Adrenal gland (tissue), 12 donors: Measurements from ENCODE around the gene CRYM. TPM values are rescaled to one million over a fixed set of nuclear protein-coding genes. Genes with fewer than 3 reads are reported as not detected.
"Not testable (repeated sequence)": the region's sequence is repeated elsewhere in the genome, so short reads cannot be mapped to it uniquely, and the experiment has no call there.

Experiments
- DNase-seq, 7 donors: peaks; one replicate each; pipeline ENCODE4 v3.0.0-alpha.2; 2019 to 2020
- H3K27ac ChIP-seq, 5 donors: fragments of 200-600 bp; sonication (generic) in 4 of 5; 1 replicate in 3 of 5; 2 replicates in 2 of 5; pipeline versions ENCODE4 v1.5.1 to v1.8.0; 2016 to 2020; ENCODE audit warnings: mild to moderate bottlenecking in 1 of 5
- H3K27me3 ChIP-seq: fragments of 200-600 bp; 2 replicates; pipeline ENCODE4 v1.8.0; 2021
- H3K36me3 ChIP-seq, 2 donors: fragments of 200-600 bp; replicated peaks in 1 of 2; 1 replicate in 1 of 2; 2 replicates in 1 of 2; pipeline versions ENCODE4 v1.5.1 to v1.8.0; 2018 to 2022
- H3K4me1 ChIP-seq, 2 donors: fragments of 200-600 bp; replicated peaks in 1 of 2; 1 replicate in 1 of 2; 2 replicates in 1 of 2; pipeline versions ENCODE4 v1.5.1 to v1.8.0; 2018 to 2021
- H3K4me3 ChIP-seq, 4 donors: fragments of 200-600 bp; sonication (generic) in 3 of 4; one replicate each; pipeline ENCODE4 v1.5.1; 2016 to 2018
- H3K9me3 ChIP-seq, 3 donors: fragments of 200-600 bp; sonication (generic) in 1 of 3; replicated peaks in 1 of 3; 1 replicate in 2 of 3; 2 replicates in 1 of 3; pipeline versions ENCODE4 v1.5.1 to v1.8.0; 2016 to 2021
- POLR2A ChIP-seq, 2 donors: fragments of 450-650 bp; IDR thresholded peaks; one replicate each; pipeline ENCODE4 v1.6.1; 2017; ENCODE audit warnings: antibody characterized with exemption in 2 of 2, mild to moderate bottlenecking in 2 of 2, moderate library complexity in 1 of 2
- WGBS, 4 donors: extraction: QIAGEN DNeasy Blood & Tissue Kit in 2 of 4; methylation state at CpG; one replicate each; pipeline versions ENCODE4 v1.1.5 to v1.1.7; 2013 to 2017; 5-methylcytosine and 5-hydroxymethylcytosine counted together
- intact Hi-C, 2 donors: fragments of 100-400 bp; cut with DNase I; formaldehyde crosslinking; loops; one replicate each; pipeline versions ENCODE4 v1.14.1 to v1.15.0; 2022 to 2023
- polyA plus RNA-seq, 3 donors: library from polyadenylated mRNA; stranded (reverse); fragments of 200-250 nt in 2 of 3; fragments of 350-450 nt in 1 of 3; fragmentation: Illumina TruSeq in 1 of 3; extraction: RNeasy Lipid Tissue Mini Kit (QIAGEN cat#74804) in 1 of 3; gene quantifications; one replicate each; pipeline ENCODE4 v1.2.3, GENCODE V29; 2013 to 2014
- total RNA-seq, 9 donors: library from RNA; depleted of rRNA in 4 of 9; stranded (reverse); fragments of >200 nt in 4 of 9; fragments of 120-200 nt in 1 of 9; fragmentation: NEBNext Ultra II Directional in 1 of 9; extraction: Animal tissue kit (Norgen Biotek cat#: 25700) in 1 of 9; gene quantifications; one replicate each; pipeline versions ENCODE4 v1.1.0 to v1.2.4, GENCODE V29; 2013 to 2023
- TF ChIP-seq, protein P1 (sequence below), 6 experiments: fragments of 450-650 bp in 4 of 6; fragments of 200-600 bp in 2 of 6; sonication (generic) in 1 of 6; IDR thresholded peaks; 1 replicate in 5 of 6; 2 replicates in 1 of 6; pipeline versions ENCODE4 v1.5.1 to v1.8.0; 2016 to 2021; ENCODE audit warnings: antibody characterized with exemption in 6 of 6, mild to moderate bottlenecking in 2 of 6, moderate library complexity in 1 of 6
- donor health status: healthy with polysubstance abuse.
- donor health status: Bipolar disorder and iron deficiency.
- donor health status: DM: yes; HTN: yes; CAD: no.
- donor health status: DM: no; HTN: no; CAD: no.
- donor health status: DM: no; HTN: no; CAD: no.
- donor health status: DM: yes; HTN: yes; CAD: no.

CRYM gene
- total and polyA plus RNA-seq, 12 donors, result 0.22 to 0.84 (median 0.49) TPM; not detected in 8

DNA sequence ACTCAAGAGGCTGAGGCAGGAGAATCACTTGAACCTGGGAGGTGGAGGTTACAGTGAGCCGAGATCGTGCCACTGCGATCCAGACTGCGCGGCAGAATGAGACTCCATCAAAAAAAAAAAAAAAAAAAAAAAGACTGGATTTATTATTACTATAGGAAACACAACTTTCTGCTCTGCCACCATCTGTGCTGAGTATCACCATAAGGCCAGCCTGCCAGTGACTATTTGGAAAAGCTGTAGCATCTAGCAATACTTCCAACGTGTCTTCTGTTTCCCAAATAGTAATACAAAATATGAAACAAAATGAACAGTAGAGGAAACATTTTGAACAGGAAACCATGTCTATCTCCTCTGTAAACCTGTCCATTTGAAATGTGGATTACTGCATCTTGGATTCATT is 43.6 kb upstream of the CRYM start:
- 91 to 97% (median 95%) methylated on average over 6 of the region's 6 CpGs for WGBS, 4 donors
- no peak overlapping the region for H3K27ac ChIP-seq
- no peak for DNase-seq
- TF ChIP-seq, protein P1, sequence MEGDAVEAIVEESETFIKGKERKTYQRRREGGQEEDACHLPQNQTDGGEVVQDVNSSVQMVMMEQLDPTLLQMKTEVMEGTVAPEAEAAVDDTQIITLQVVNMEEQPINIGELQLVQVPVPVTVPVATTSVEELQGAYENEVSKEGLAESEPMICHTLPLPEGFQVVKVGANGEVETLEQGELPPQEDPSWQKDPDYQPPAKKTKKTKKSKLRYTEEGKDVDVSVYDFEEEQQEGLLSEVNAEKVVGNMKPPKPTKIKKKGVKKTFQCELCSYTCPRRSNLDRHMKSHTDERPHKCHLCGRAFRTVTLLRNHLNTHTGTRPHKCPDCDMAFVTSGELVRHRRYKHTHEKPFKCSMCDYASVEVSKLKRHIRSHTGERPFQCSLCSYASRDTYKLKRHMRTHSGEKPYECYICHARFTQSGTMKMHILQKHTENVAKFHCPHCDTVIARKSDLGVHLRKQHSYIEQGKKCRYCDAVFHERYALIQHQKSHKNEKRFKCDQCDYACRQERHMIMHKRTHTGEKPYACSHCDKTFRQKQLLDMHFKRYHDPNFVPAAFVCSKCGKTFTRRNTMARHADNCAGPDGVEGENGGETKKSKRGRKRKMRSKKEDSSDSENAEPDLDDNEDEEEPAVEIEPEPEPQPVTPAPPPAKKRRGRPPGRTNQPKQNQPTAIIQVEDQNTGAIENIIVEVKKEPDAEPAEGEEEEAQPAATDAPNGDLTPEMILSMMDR (IDR thresholded peaks at IDR 0.05), result no peak
- TF ChIP-seq POLR2A (IDR thresholded peaks at IDR 0.05), result no peak
- H3K4me3 ChIP-seq, result no peak overlapping the region
- intact Hi-C loops, result no loop called here
- H3K9me3 ChIP-seq, result no peaks in the 10 kb centered on the region
- H3K4me1 ChIP-seq, result no peaks in the 10 kb centered on the region
- no peaks in the 10 kb centered on the region for H3K36me3 ChIP-seq
- H3K27me3 ChIP-seq, result no peaks in the 10 kb centered on the region

DNA sequence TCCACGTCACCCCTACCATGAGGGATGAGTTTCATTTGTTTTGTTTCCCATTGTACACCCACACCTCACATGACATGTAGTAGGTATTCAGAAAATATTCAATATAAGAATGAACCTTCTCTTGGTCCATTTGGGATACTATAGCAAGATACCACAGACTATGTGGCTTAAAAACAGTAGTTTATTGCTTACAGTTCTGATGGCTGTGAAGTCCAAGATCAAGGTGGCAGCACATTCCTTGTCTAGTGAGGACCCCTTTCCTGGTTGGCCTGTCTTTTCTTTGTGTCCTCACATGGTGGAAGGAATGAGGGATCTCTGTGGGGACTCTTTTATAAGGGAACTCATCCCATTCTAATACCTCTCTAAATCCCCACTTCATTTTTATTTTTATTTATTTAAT is 36.2 kb upstream of the CRYM start:
- intact Hi-C loops, result no loop called here
- Histone ChIP-seq H3K27ac (no peak overlapping the region), H3K27me3 (no peaks in the 10 kb centered on the region), H3K36me3 (no peaks in the 10 kb centered on the region), H3K4me1 (no peaks in the 10 kb centered on the region), H3K9me3 (no peaks in the 10 kb centered on the region), H3K4me3 (no peak overlapping the region)
- DNase-seq, result no peak
- WGBS, 4 donors, result 89 to 97% (median 92%) methylated on average over 1 of the region's 1 CpG
- TF ChIP-seq, protein P1 (IDR thresholded peaks at IDR 0.05), result no peak
- no peak for TF ChIP-seq POLR2A (IDR thresholded peaks at IDR 0.05)

DNA sequence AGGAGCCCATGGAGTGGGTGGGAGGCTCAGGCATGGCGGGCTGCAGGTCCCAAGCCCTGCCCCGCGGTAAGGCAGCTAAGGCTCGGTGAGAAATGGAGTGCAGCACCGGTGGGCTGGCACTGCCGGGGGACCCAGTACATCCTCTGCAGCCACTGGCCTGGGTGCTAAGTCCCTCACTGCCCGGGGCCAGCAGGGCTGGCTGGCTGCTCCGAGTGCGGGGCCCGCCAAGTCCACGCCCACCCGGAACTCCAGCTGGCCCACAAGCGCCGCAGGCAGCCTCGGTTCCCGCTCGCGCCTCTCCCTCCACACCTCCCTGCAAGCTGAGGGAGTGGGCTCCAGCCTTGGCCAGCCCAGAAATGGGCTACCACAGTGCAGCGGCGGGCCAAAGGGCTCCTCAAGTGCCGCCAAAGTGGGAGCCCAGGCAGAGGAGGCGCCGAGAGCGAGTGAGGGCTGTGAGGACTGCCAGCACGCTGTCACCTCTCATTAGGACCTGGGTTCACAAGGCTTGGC is 34.8 kb upstream of the CRYM start:
- H3K4me3 ChIP-seq, H3K36me3 ChIP-seq, H3K4me1 ChIP-seq, DNase-seq, H3K27ac ChIP-seq, H3K27me3 ChIP-seq, H3K9me3 ChIP-seq, intact Hi-C loops: not testable (repeated sequence)
- WGBS, 4 donors, result 92 to 98% (median 95%) methylated on average over 6 to 25 of the region's 25 CpGs

DNA sequence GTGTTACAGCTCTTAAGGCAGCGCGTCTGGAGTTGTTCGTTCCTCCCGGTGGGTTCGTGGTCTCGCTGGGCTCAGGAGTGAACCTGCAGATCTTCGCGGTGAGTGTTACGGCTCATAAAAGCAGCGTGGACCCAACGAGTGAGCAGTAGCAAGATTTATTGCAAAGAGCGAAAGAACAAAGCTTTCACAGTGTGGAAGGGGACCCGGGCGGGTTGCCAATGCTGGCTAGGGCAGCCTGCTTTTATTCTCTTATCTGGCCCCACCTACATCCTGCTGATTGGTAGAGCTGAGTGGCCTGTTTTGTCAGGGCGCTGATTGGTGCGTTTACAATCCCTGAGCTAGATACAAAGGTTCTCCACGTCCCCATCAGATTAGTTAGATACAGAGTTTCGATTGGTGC is 34.0 kb upstream of the CRYM start:
- H3K4me3 ChIP-seq, intact Hi-C loops, H3K9me3 ChIP-seq, DNase-seq, H3K4me1 ChIP-seq, H3K36me3 ChIP-seq, H3K27ac ChIP-seq, H3K27me3 ChIP-seq: not testable (repeated sequence)
- WGBS, 4 donors, result 83 to 90% (median 88%) methylated on average over 12 to 18 of the region's 18 CpGs

DNA sequence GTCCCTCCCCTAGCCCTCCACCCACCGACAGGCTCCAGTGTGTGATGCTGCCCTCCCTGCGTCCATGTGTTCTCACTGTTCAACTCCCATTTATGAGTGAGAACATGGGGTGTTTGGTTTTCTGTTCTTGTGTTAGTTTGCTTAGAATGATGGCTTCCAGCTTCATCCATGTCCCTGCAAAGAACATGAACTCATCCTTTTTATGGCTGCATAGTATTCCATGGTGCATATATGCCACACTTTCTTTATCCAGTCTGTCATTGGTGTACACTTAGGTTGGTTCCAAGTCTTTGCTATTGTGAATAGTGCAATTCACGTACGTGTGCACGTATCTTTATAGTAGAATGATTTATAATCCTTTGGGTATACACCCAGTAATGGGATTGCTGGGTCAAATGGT is 28.6 kb upstream of the CRYM start:
- not testable (repeated sequence) for H3K36me3 ChIP-seq, H3K27me3 ChIP-seq, H3K4me3 ChIP-seq, H3K4me1 ChIP-seq, DNase-seq, H3K27ac ChIP-seq, H3K9me3 ChIP-seq
- intact Hi-C loops, result loop anchor here (10.0 kb wide), 2 partner anchors 122 to 152 kb away; partner anchors contain the start of genes DNAH3 (in 1 of the 2) and LDAF1 (in 1 of the 2)
- WGBS, 4 donors, result 91 to 95% (median 94%) methylated on average over 5 of the region's 5 CpGs

DNA sequence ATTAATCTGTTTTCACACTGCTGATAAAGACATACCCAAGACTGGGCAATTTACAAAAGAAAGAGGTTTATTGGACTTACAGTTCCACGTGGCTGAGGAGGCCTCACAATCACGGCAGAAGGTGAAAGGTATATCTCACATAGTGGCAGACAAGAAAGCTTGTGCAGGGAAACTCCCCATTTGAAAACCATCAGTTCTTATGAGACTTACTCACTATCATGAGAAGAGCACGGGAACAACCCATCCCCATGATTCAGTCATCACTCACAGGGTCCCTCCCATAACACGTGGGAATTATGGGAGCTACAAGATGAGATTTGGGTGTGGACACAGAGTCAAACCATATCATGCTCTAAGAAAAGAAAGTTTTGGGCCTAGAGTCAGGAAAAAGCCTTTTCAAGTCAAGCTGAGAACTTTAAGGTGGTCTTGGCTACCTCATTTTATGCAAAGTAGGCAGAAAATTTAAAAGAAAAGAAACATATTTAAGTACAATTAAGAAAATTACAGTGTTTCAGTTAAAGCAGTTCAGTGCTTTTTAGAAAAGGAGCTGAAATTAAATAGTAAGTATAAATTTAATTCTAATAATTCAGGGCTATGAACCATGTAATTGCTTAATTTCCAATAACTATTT is 24.9 kb upstream of the CRYM start:
- no peak for DNase-seq
- WGBS, 4 donors, result 80 to 92% (median 85%) methylated on average over 4 of the region's 4 CpGs
- H3K27me3 ChIP-seq, result no peaks in the 10 kb centered on the region
- no peak overlapping the region for H3K4me3 ChIP-seq
- H3K9me3 ChIP-seq, result no peaks in the 10 kb centered on the region
- TF ChIP-seq POLR2A (IDR thresholded peaks at IDR 0.05), result no peak
- TF ChIP-seq, protein P1 (IDR thresholded peaks at IDR 0.05), result no peak
- intact Hi-C loops, result loop anchor here (5.0 to 10.0 kb wide), 3 partner anchors 116 to 148 kb away; partner anchors contain the start of genes DNAH3 (in 1 of the 2) and LDAF1 (in 1 of the 2)
- no peak overlapping the region for H3K27ac ChIP-seq
- no peaks in the 10 kb centered on the region for H3K4me1 ChIP-seq
- H3K36me3 ChIP-seq, result no peaks in the 10 kb centered on the region
